Naive thymus-derived CD4-positive, alpha-beta T cell (primary cell): ENCODE results near the gene ABCG1. TPM values are rescaled to one million over a fixed set of nuclear protein-coding genes. Genes with fewer than 3 reads are reported as not detected.

Experiments used
- ATAC-seq: fragments of 150-1000 bp; cut with Tn5 transposase; 2 replicates; pipeline ENCODE4 v1.10.0; 2021; ENCODE audit warnings: mild to moderate bottlenecking, moderate library complexity
- CTCF ChIA-PET: fragments of 350-600 bp; sonication (Branson Sonifier 250); formaldehyde crosslinking; loops from one replicate; lab custom pipeline; 2021; ENCODE audit warnings: antibody characterized with exemption; lab: Charles Lee
- POLR2A ChIA-PET: fragments of 350-600 bp; sonication (Branson Sonifier 250); formaldehyde crosslinking; loops from one replicate; lab custom pipeline; 2021; ENCODE audit warnings: antibody characterized with exemption, inconsistent platforms; lab: Charles Lee
- DNase-seq, 9 donors: peaks; one replicate each; pipeline versions ENCODE4 v3.0.0 to v3.0.0-alpha.2; 2020 to 2022; ENCODE audit warnings: mixed read lengths in 1 of 9
- H3K27ac ChIP-seq: one replicate; pipeline ENCODE4 v1.7.0; 2013; ENCODE audit warnings: mild to moderate bottlenecking, low read depth, low read length, moderate library complexity
- H3K27me3 ChIP-seq, 2 donors: one replicate each; pipeline ENCODE4 v1.7.0; 2013; ENCODE audit warnings: low read length in 2 of 2, mild to moderate bottlenecking in 2 of 2, moderate library complexity in 2 of 2; ENCODE audit not compliant: control insufficient read depth in 2 of 2, insufficient read depth in 2 of 2
- H3K36me3 ChIP-seq, 3 experiments: 1 replicate in 2 of 3; 2 replicates in 1 of 3; pipeline ENCODE4 v1.7.0; 2013; ENCODE audit warnings: low read length in 3 of 3, mild to moderate bottlenecking in 3 of 3, moderate library complexity in 1 of 3; ENCODE audit not compliant: insufficient read depth in 3 of 3, control insufficient read depth in 2 of 3
- H3K4me1 ChIP-seq, 2 donors: one replicate each; pipeline ENCODE4 v1.7.0; 2013; ENCODE audit warnings: low read length in 2 of 2, mild to moderate bottlenecking in 2 of 2, moderate library complexity in 1 of 2; ENCODE audit not compliant: control insufficient read depth in 2 of 2, insufficient read depth in 2 of 2
- H3K4me3 ChIP-seq: 2 replicates; pipeline ENCODE4 v1.7.0; 2013; ENCODE audit warnings: mild to moderate bottlenecking, low read length
- H3K9me3 ChIP-seq, 3 experiments: 1 replicate in 2 of 3; 2 replicates in 1 of 3; pipeline ENCODE4 v1.7.0; 2013; ENCODE audit warnings: low read length in 3 of 3; ENCODE audit not compliant: control insufficient read depth in 2 of 3
- H3K27ac Mint-ChIP-seq, 9 donors: one replicate each; pipeline ENCODE4 v1.8.0; 2020 to 2022; ENCODE audit warnings: mixed read lengths in 9 of 9, mild to moderate bottlenecking in 8 of 9, moderate library complexity in 5 of 9, inconsistent platforms in 2 of 9
- H3K27me3 Mint-ChIP-seq, 5 donors: one replicate each; pipeline ENCODE4 v1.8.0; 2021 to 2022; ENCODE audit warnings: mixed read lengths in 5 of 5, mild to moderate bottlenecking in 1 of 5
- H3K36me3 Mint-ChIP-seq, 5 donors: one replicate each; pipeline ENCODE4 v1.8.0; 2020 to 2022; ENCODE audit warnings: mixed read lengths in 5 of 5, mild to moderate bottlenecking in 3 of 5, inconsistent platforms in 1 of 5
- H3K4me1 Mint-ChIP-seq, 7 donors: one replicate each; pipeline ENCODE4 v1.8.0; 2020 to 2022; ENCODE audit warnings: mixed read lengths in 7 of 7, mild to moderate bottlenecking in 3 of 7, inconsistent platforms in 1 of 7
- H3K4me3 Mint-ChIP-seq, 10 donors: one replicate each; pipeline ENCODE4 v1.8.0; 2020 to 2022; ENCODE audit warnings: mild to moderate bottlenecking in 10 of 10, mixed read lengths in 10 of 10, moderate library complexity in 6 of 10, inconsistent platforms in 2 of 10
- H3K9me3 Mint-ChIP-seq, 11 donors: one replicate each; pipeline ENCODE4 v1.8.0; 2020 to 2022; ENCODE audit warnings: mixed read lengths in 11 of 11, mild to moderate bottlenecking in 4 of 11, inconsistent platforms in 1 of 11, moderate library complexity in 1 of 11
- intact Hi-C, 2 donors: fragments of 100-400 bp; cut with micrococcal nuclease; formaldehyde crosslinking; loops; one replicate each; pipeline ENCODE4 v1.15.1; 2023
- polyA plus RNA-seq, 2 donors: library from polyadenylated mRNA; unstranded; fragments of 300-500 nt; fragmentation: Illumina TruSeq; gene quantifications; one replicate each; pipeline ENCODE4 v1.2.3, GENCODE V29; 2021
- total RNA-seq, 6 experiments: library from RNA in 5 of 6; stranded (reverse) in 5 of 6; gene quantifications; 1 replicate in 5 of 6; 2 replicates in 1 of 6; pipeline ENCODE4 v1.2.3 and lab custom pipeline; 2021 to 2026

Gene ABCG1
- total and polyA plus RNA-seq, 7 experiments from 2014 or later, result 0.67 to 49.7 (median 17.0) TPM

GRCh38 chr21:42235593-42235992 lies 16.7 kb downstream of the ABCG1 start:
- intact Hi-C loops, result loop anchor here in 1 of 2 donors (2.0 to 10.0 kb wide), 5 partner anchors 73 to 811 kb away; partner anchors contain the start of genes MX1 and PKNOX1
- no peak for ATAC-seq
- peak in 4 of 9 donors; percentile 12 to 32 (median 22) for DNase-seq
- Histone ChIP-seq H3K36me3 (no peaks in the 10 kb centered on the region), H3K9me3 (no peaks in the 10 kb centered on the region), H3K4me3 (no peak overlapping the region), H3K4me1 (peaks cover 84 to 85% of the 10 kb centered on the region in 2 donors), H3K27ac (peak overlapping the region; percentile 84), H3K27me3 (no peaks in the 10 kb centered on the region)
- H3K36me3 Mint-ChIP-seq, result peaks cover 0 to 13% (median 0%) of the 10 kb centered on the region in 5 donors
- peaks cover 0 to 2% (median 0%) of the 10 kb centered on the region in 11 donors for H3K9me3 Mint-ChIP-seq
- H3K4me1 Mint-ChIP-seq, result peaks cover 64 to 93% (median 85%) of the 10 kb centered on the region in 7 donors
- peak overlapping the region; percentile 75 to 99 (median 86) for H3K27ac Mint-ChIP-seq
- POLR2A ChIA-PET, result interaction anchor here (0.6 to 3.6 kb wide), 3 partner anchors 16 to 656 kb away, joined by 3 to 30 read pairs (median 4); partner anchors contain the start of gene ABCG1
- no peaks in the 10 kb centered on the region for H3K27me3 Mint-ChIP-seq
- H3K4me3 Mint-ChIP-seq, result peak overlapping the region; percentile 61 to 86 (median 78)
- CTCF ChIA-PET, result interaction anchor here (5.8 kb wide), 1 partner anchor 23 kb away, joined by 39 read pairs; no protein-coding TSS in a partner anchor

GRCh38 chr21:42236014-42236413 lies 17.1 kb downstream of the ABCG1 start:
- H3K4me1 ChIP-seq, result peaks cover 81 to 84% of the 10 kb centered on the region in 2 donors
- H3K9me3 ChIP-seq, result no peaks in the 10 kb centered on the region
- Mint-ChIP-seq H3K27ac (peak overlapping the region; percentile 75 to 99 (median 86)), H3K4me1 (peaks cover 63 to 89% (median 84%) of the 10 kb centered on the region in 7 donors), H3K36me3 (peaks cover 0 to 12% (median 0%) of the 10 kb centered on the region in 5 donors), H3K27me3 (no peaks in the 10 kb centered on the region), H3K4me3 (peak overlapping the region; percentile 61 to 86 (median 78)), H3K9me3 (peaks cover 0 to 2% (median 0%) of the 10 kb centered on the region in 11 donors)
- no peaks in the 10 kb centered on the region for H3K36me3 ChIP-seq
- DNase-seq (no peak), ATAC-seq (no peak)
- no peaks in the 10 kb centered on the region for H3K27me3 ChIP-seq
- peak overlapping the region; percentile 84 for H3K27ac ChIP-seq
- intact Hi-C loops, result loop anchor here in 1 of 2 donors (1.0 to 10.0 kb wide), 5 partner anchors 8 to 811 kb away; partner anchors contain the start of genes MX1 and PKNOX1
- H3K4me3 ChIP-seq, result no peak overlapping the region
- CTCF ChIA-PET, result interaction anchor here (1.2 to 5.8 kb wide), 2 partner anchors 17 to 23 kb away, joined by 3 to 39 read pairs; partner anchors contain the start of gene ABCG1
- POLR2A ChIA-PET, result interaction anchor here (0.6 to 1.7 kb wide), 3 partner anchors 17 to 656 kb away, joined by 3 to 4 read pairs (median 3); no protein-coding TSS in a partner anchor

GRCh38 chr21:42236693-42237092 lies 17.8 kb downstream of the ABCG1 start:
- Mint-ChIP-seq H3K4me1 (peaks cover 57 to 82% (median 78%) of the 10 kb centered on the region in 7 donors), H3K27ac (peak overlapping the region in 8 of 9 donors; percentile 61 to 99 (median 88)), H3K27me3 (no peaks in the 10 kb centered on the region), H3K36me3 (peaks cover 0 to 7% (median 0%) of the 10 kb centered on the region in 5 donors), H3K4me3 (peak overlapping the region; percentile 51 to 86 (median 75)), H3K9me3 (peaks cover 0 to 2% (median 0%) of the 10 kb centered on the region in 11 donors)
- Histone ChIP-seq H3K9me3 (no peaks in the 10 kb centered on the region), H3K27ac (peak overlapping the region; percentile 84), H3K4me3 (peak overlapping the region; percentile 14), H3K27me3 (no peaks in the 10 kb centered on the region), H3K4me1 (peaks cover 75 to 77% of the 10 kb centered on the region in 2 donors), H3K36me3 (no peaks in the 10 kb centered on the region)
- intact Hi-C loops, result loop anchor here (1.0 to 10.0 kb wide), 5 partner anchors 8 to 812 kb away; partner anchors contain the start of genes MX1 (in 1 of the 2) and PKNOX1 (in 1 of the 2)
- POLR2A ChIA-PET, result interaction anchor here (1.2 to 1.7 kb wide), 2 partner anchors 16 to 44 kb away, joined by 3 to 4 read pairs; no protein-coding TSS in a partner anchor
- DNase-seq, result peak in 4 of 9 donors; percentile 38 to 48 (median 46)
- no peak for ATAC-seq
- CTCF ChIA-PET, result interaction anchor here (1.2 to 5.8 kb wide), 3 partner anchors 18 to 22 kb away, joined by 3 to 39 read pairs (median 3); partner anchors contain the start of gene ABCG1

DNA sequence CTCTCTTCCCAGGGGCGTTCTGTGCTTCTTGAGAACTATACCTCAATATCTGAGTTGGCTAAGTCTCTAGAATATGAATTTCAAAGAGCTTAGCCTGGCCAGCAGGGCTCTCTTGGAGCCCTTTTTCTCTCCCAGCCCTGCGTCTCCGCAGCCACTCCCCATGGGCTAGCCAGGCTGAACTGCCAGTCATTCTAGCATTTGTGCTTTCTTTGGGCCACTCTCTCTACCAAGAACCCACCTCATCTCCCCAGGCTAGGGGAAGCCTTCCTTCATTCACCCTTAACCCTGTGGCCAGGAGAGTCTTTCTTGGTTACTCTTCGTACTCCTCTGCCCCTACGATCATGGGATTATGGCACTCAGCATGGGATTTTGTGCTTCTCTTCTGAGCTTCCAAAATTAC lies 18.2 kb downstream of the ABCG1 start:
- DNase-seq (no peak), ATAC-seq (no peak)
- H3K27me3 Mint-ChIP-seq, result no peaks in the 10 kb centered on the region
- H3K4me1 Mint-ChIP-seq, result peaks cover 59 to 82% (median 73%) of the 10 kb centered on the region in 7 donors
- peak overlapping the region; percentile 14 for H3K4me3 ChIP-seq
- H3K36me3 ChIP-seq, result no peaks in the 10 kb centered on the region
- H3K27ac ChIP-seq, result peak overlapping the region; percentile 84
- POLR2A ChIA-PET, result interaction anchor here (1.2 to 2.5 kb wide), 3 partner anchors 17 to 73 kb away, joined by 3 to 11 read pairs (median 6); no protein-coding TSS in a partner anchor
- intact Hi-C loops, result loop anchor here (1.0 to 10.0 kb wide), 5 partner anchors 9 to 812 kb away; partner anchors contain the start of genes MX1 (in 1 of the 2) and PKNOX1 (in 1 of the 2)
- H3K27ac Mint-ChIP-seq, result peak overlapping the region; percentile 37 to 99 (median 86)
- H3K9me3 Mint-ChIP-seq, result peaks cover 0 to 2% (median 0%) of the 10 kb centered on the region in 11 donors
- H3K9me3 ChIP-seq, result no peaks in the 10 kb centered on the region
- CTCF ChIA-PET, result interaction anchor here (0.8 to 5.8 kb wide), 5 partner anchors 18 to 68 kb away, joined by 3 to 39 read pairs (median 3); partner anchors contain the start of gene ABCG1
- H3K4me3 Mint-ChIP-seq, result peak overlapping the region; percentile 58 to 86 (median 75)
- peaks cover 70 to 73% of the 10 kb centered on the region in 2 donors for H3K4me1 ChIP-seq
- H3K27me3 ChIP-seq, result no peaks in the 10 kb centered on the region
- H3K36me3 Mint-ChIP-seq, result peaks cover 0 to 7% (median under 1%) of the 10 kb centered on the region in 5 donors

DNA sequence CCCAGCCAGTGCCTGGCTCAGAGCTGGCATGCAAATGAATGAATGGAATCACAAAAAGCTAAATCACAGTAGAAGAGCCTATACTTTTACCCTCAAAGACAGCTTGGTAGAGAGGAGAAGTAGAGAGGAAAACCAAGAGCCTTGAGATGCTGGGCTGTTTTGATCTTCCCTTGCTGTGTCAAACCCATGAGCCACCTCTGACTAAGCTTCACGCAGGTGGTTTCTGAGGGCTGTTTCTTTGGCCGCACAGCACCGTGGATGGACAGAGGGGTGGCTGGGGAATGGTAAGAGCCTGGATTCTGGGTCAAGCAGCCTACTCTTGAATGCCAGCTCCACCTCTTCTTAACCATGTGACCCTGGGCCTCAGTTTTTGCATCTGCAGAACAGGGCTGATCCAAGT lies 18.6 kb downstream of the ABCG1 start:
- peaks cover 59 to 82% (median 71%) of the 10 kb centered on the region in 7 donors for H3K4me1 Mint-ChIP-seq
- peak overlapping the region; percentile 37 to 99 (median 86) for H3K27ac Mint-ChIP-seq
- H3K4me3 ChIP-seq, result peak overlapping the region; percentile 14
- no peaks in the 10 kb centered on the region for H3K9me3 ChIP-seq
- ChIA-PET POLR2A (interaction anchor here (1.1 to 2.5 kb wide), 5 partner anchors 11 to 166 kb away, joined by 3 to 11 read pairs (median 6); partner anchors contain the start of gene UBASH3A), CTCF (interaction anchor here (0.8 to 5.8 kb wide), 6 partner anchors 18 to 92 kb away, joined by 3 to 39 read pairs (median 4); no protein-coding TSS in a partner anchor)
- H3K9me3 Mint-ChIP-seq, result peaks cover 0 to under 1% (median 0%) of the 10 kb centered on the region in 11 donors
- no peaks in the 10 kb centered on the region for H3K27me3 ChIP-seq
- peak overlapping the region; percentile 84 for H3K27ac ChIP-seq
- intact Hi-C loops, result loop anchor here (1.0 to 10.0 kb wide), 5 partner anchors 9 to 813 kb away; partner anchors contain the start of genes MX1 (in 1 of the 2) and PKNOX1 (in 1 of the 2)
- H3K36me3 Mint-ChIP-seq, result peaks cover 0 to 7% (median 5%) of the 10 kb centered on the region in 5 donors
- H3K4me1 ChIP-seq, result peaks cover 66 to 68% of the 10 kb centered on the region in 2 donors
- H3K27me3 Mint-ChIP-seq, result no peaks in the 10 kb centered on the region
- no peaks in the 10 kb centered on the region for H3K36me3 ChIP-seq
- H3K4me3 Mint-ChIP-seq, result peak overlapping the region; percentile 58 to 86 (median 75)
- DNase-seq (peak in 7 of 9 donors; percentile 17 to 43 (median 27)), ATAC-seq (no peak)
